Measurements from ENCODE around the gene SPINK2. TPM values are rescaled to one million over a fixed set of nuclear protein-coding genes. Genes with fewer than 3 reads are reported as not detected.

SPINK2 gene
- total RNA-seq, 1 donor from 2014 or later: not detected

Other genes starting within 250 kb of the SPINK2 start
- gene HOPX, start 140.4 kb downstream of the SPINK2 start, total RNA-seq (ENCODE audit: insufficient read depth, low replicate concordance): 103 TPM
- 32.0 TPM for gene REST, start 86.2 kb upstream of the SPINK2 start, total RNA-seq (ENCODE audit: insufficient read depth, low replicate concordance)
- 16.4 TPM for gene NOA1, start 155.9 kb upstream of the SPINK2 start, total RNA-seq (ENCODE audit: insufficient read depth, low replicate concordance)
- gene POLR2B, start 157.2 kb upstream of the SPINK2 start, total RNA-seq (ENCODE audit: insufficient read depth, low replicate concordance): 108 TPM

Data from umbilical cord (tissue), 1 donor.